Adrenal gland (tissue), 12 donors: ENCODE measurements around the gene ZNF185. TPM values are rescaled to one million over a fixed set of nuclear protein-coding genes. Genes with fewer than 3 reads are reported as not detected.

Experiments used
- DNase-seq, 7 donors: peaks; one replicate each; pipeline ENCODE4 v3.0.0-alpha.2; 2019 to 2020
- H3K27ac ChIP-seq, 5 donors: fragments of 200-600 bp; sonication (generic) in 4 of 5; 1 replicate in 3 of 5; 2 replicates in 2 of 5; pipeline versions ENCODE4 v1.5.1 to v1.8.0; 2016 to 2020; ENCODE audit warnings: mild to moderate bottlenecking in 1 of 5
- H3K27me3 ChIP-seq: fragments of 200-600 bp; 2 replicates; pipeline ENCODE4 v1.8.0; 2021
- H3K36me3 ChIP-seq, 2 donors: fragments of 200-600 bp; replicated peaks in 1 of 2; 1 replicate in 1 of 2; 2 replicates in 1 of 2; pipeline versions ENCODE4 v1.5.1 to v1.8.0; 2018 to 2022
- H3K4me1 ChIP-seq, 2 donors: fragments of 200-600 bp; replicated peaks in 1 of 2; 1 replicate in 1 of 2; 2 replicates in 1 of 2; pipeline versions ENCODE4 v1.5.1 to v1.8.0; 2018 to 2021
- H3K4me3 ChIP-seq, 4 donors: fragments of 200-600 bp; sonication (generic) in 3 of 4; one replicate each; pipeline ENCODE4 v1.5.1; 2016 to 2018
- H3K9me3 ChIP-seq, 3 donors: fragments of 200-600 bp; sonication (generic) in 1 of 3; replicated peaks in 1 of 3; 1 replicate in 2 of 3; 2 replicates in 1 of 3; pipeline versions ENCODE4 v1.5.1 to v1.8.0; 2016 to 2021
- CTCF ChIP-seq, 6 experiments: fragments of 450-650 bp in 4 of 6; fragments of 200-600 bp in 2 of 6; sonication (generic) in 1 of 6; IDR thresholded peaks; 1 replicate in 5 of 6; 2 replicates in 1 of 6; pipeline versions ENCODE4 v1.5.1 to v1.8.0; 2016 to 2021; ENCODE audit warnings: antibody characterized with exemption in 6 of 6, mild to moderate bottlenecking in 2 of 6, moderate library complexity in 1 of 6
- POLR2A ChIP-seq, 2 donors: fragments of 450-650 bp; IDR thresholded peaks; one replicate each; pipeline ENCODE4 v1.6.1; 2017; ENCODE audit warnings: antibody characterized with exemption in 2 of 2, mild to moderate bottlenecking in 2 of 2, moderate library complexity in 1 of 2
- WGBS, 4 donors: extraction: QIAGEN DNeasy Blood & Tissue Kit in 2 of 4; methylation state at CpG; one replicate each; pipeline versions ENCODE4 v1.1.5 to v1.1.7; 2013 to 2017; 5-methylcytosine and 5-hydroxymethylcytosine counted together
- intact Hi-C, 2 donors: fragments of 100-400 bp; cut with DNase I; formaldehyde crosslinking; loops; one replicate each; pipeline versions ENCODE4 v1.14.1 to v1.15.0; 2022 to 2023
- polyA plus RNA-seq, 3 donors: library from polyadenylated mRNA; stranded (reverse); fragments of 200-250 nt in 2 of 3; fragments of 350-450 nt in 1 of 3; fragmentation: Illumina TruSeq in 1 of 3; extraction: RNeasy Lipid Tissue Mini Kit (QIAGEN cat#74804) in 1 of 3; gene quantifications; one replicate each; pipeline ENCODE4 v1.2.3, GENCODE V29; 2013 to 2014
- total RNA-seq, 9 donors: library from RNA; depleted of rRNA in 4 of 9; stranded (reverse); fragments of >200 nt in 4 of 9; fragments of 120-200 nt in 1 of 9; fragmentation: NEBNext Ultra II Directional in 1 of 9; extraction: Animal tissue kit (Norgen Biotek cat#: 25700) in 1 of 9; gene quantifications; one replicate each; pipeline versions ENCODE4 v1.1.0 to v1.2.4, GENCODE V29; 2013 to 2023
- donor health status: healthy with polysubstance abuse.
- donor health status: Bipolar disorder and iron deficiency.
- donor health status: DM: yes; HTN: yes; CAD: no.
- donor health status: DM: no; HTN: no; CAD: no.
- donor health status: DM: no; HTN: no; CAD: no.
- donor health status: DM: yes; HTN: yes; CAD: no.

The ZNF185 gene
- total and polyA plus RNA-seq, 12 donors = 1.4 to 303 (median 9.9) TPM

- no peaks in the 10 kb centered on the region for H3K36me3 ChIP-seq
- TF ChIP-seq CTCF (IDR thresholded peaks at IDR 0.05) (no peak), POLR2A (IDR thresholded peaks at IDR 0.05) (no peak)
- H3K4me3 ChIP-seq = no peak overlapping the region
- DNase-seq = no peak
- no peaks in the 10 kb centered on the region for H3K9me3 ChIP-seq
- H3K27ac ChIP-seq = no peak overlapping the region
- H3K4me1 ChIP-seq = no peaks in the 10 kb centered on the region
- 74 to 85% (median 74%) methylated on average over 9 to 16 of the region's 16 CpGs for WGBS, 4 donors
- peaks cover 12% of the 10 kb centered on the region for H3K27me3 ChIP-seq
- intact Hi-C loops = no loop called here
Observed at GRCh38 chrX:152878976-152879755, 18.7 kb upstream of the ZNF185 start.

DNA sequence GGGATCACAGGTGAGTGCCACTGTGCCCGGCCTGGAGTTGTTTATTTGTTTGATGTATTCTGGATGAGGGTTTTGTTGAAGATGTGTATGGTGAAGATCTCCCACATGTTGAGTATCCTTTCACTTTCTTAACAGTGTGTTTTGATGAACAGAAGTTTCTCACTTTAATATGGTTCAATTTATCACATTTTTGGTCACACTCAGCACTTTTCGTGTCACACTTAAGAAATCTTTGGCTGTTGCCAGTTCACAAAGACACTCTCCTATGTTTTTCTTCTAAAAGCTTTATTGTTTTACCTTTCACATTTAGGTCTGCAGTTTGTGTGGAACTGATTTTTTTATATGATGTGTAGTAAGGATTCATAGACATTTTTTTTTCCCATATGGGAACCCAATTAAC is 16.6 kb upstream of the ZNF185 start:
- Histone ChIP-seq H3K4me3 (no peak overlapping the region), H3K27ac (no peak overlapping the region), H3K9me3 (no peaks in the 10 kb centered on the region), H3K27me3 (peaks cover 19% of the 10 kb centered on the region), H3K36me3 (no peaks in the 10 kb centered on the region), H3K4me1 (no peaks in the 10 kb centered on the region)
- WGBS, 4 donors = 69 to 95% (median 85%) methylated on average over 2 of the region's 2 CpGs
- DNase-seq = no peak
- intact Hi-C loops = no loop called here
- no peak for TF ChIP-seq POLR2A (IDR thresholded peaks at IDR 0.05)
- no peak for TF ChIP-seq CTCF (IDR thresholded peaks at IDR 0.05)

DNA sequence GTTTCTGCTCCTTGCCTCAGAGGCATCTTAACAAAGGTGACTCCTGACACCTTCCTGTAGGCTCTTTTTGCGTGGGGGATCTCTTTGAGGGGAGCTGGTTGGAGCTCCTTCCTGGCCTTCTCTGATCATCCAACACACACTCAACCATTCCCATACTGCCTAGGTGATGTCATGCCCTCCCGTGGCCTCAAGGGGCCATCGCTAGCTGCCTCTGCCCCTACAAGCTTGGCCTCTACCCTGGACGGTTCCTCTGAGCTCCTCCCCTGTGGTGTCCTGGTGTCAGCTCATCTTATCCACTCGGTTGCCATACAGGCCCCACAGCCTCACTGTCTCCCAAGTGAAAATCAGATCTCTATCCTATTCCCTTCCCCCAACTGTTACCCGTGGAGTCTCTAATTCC is 13.7 kb upstream of the ZNF185 start:
- TF ChIP-seq POLR2A (IDR thresholded peaks at IDR 0.05) (no peak), CTCF (IDR thresholded peaks at IDR 0.05) (no peak)
- H3K27ac ChIP-seq = no peak overlapping the region
- H3K36me3 ChIP-seq = no peaks in the 10 kb centered on the region
- WGBS, 4 donors = 52 to 76% (median 57%) methylated on average over 4 to 6 of the region's 6 CpGs
- no peaks in the 10 kb centered on the region for H3K9me3 ChIP-seq
- no peaks in the 10 kb centered on the region for H3K4me1 ChIP-seq
- intact Hi-C loops = no loop called here
- H3K27me3 ChIP-seq = peaks cover 16% of the 10 kb centered on the region
- H3K4me3 ChIP-seq = no peak overlapping the region
- DNase-seq = no peak

GRCh38 chrX:152886716-152887115 is 11.2 kb upstream of the ZNF185 start:
- DNase-seq = no peak
- H3K4me3 ChIP-seq = no peak overlapping the region
- H3K4me1 ChIP-seq = no peaks in the 10 kb centered on the region
- H3K27me3 ChIP-seq = peaks cover 16% of the 10 kb centered on the region
- no peaks in the 10 kb centered on the region for H3K36me3 ChIP-seq
- intact Hi-C loops = no loop called here
- TF ChIP-seq CTCF (IDR thresholded peaks at IDR 0.05) (no peak), POLR2A (IDR thresholded peaks at IDR 0.05) (no peak)
- H3K27ac ChIP-seq = no peak overlapping the region
- H3K9me3 ChIP-seq = no peaks in the 10 kb centered on the region
- WGBS, 4 donors = 57 to 61% (median 58%) methylated on average over 3 of the region's 3 CpGs
